GM18858 (cell line): ENCODE measurements around the gene TBC1D24.
"Not testable (repeated sequence)": the region's sequence is repeated elsewhere in the genome, so short reads cannot be mapped to it uniquely, and the experiment has no call there.

Experiments used
- ATAC-seq: cut with Tn5 transposase; IDR thresholded peaks from one replicate; pipeline ENCODE4 v1.9.1; 2021; ENCODE audit not compliant: unreplicated experiment

TBC1D24 gene

DNA sequence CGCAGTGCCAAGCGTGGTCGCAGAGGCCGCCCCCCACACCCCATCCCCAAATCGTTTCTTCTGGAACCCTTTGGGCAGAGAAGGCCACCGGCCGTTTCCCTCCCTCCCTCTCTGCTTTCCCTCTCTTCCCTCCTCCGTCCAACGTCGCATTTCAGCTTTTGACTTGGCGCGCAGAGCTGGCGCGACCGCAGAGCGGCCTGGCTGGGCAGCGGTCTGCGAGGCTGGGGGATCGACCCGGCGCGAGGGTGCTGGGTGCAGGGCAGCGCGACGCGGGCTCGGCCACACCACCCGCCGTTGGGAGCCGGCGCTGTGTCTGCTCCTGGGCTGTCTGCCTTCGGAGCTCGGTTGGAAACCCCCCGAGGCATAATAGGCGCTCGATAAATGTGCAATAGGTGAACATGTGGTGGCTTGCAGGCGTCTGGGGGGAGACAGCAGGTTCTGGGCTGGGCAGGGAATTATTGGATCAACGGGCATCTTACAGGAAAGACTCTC, 6.6 kb upstream of the TBC1D24 start:
- no peak for ATAC-seq

- no peak for ATAC-seq
Measured at GRCh38 chr16:2468725-2469398, 6.1 kb upstream of the TBC1D24 start.

DNA sequence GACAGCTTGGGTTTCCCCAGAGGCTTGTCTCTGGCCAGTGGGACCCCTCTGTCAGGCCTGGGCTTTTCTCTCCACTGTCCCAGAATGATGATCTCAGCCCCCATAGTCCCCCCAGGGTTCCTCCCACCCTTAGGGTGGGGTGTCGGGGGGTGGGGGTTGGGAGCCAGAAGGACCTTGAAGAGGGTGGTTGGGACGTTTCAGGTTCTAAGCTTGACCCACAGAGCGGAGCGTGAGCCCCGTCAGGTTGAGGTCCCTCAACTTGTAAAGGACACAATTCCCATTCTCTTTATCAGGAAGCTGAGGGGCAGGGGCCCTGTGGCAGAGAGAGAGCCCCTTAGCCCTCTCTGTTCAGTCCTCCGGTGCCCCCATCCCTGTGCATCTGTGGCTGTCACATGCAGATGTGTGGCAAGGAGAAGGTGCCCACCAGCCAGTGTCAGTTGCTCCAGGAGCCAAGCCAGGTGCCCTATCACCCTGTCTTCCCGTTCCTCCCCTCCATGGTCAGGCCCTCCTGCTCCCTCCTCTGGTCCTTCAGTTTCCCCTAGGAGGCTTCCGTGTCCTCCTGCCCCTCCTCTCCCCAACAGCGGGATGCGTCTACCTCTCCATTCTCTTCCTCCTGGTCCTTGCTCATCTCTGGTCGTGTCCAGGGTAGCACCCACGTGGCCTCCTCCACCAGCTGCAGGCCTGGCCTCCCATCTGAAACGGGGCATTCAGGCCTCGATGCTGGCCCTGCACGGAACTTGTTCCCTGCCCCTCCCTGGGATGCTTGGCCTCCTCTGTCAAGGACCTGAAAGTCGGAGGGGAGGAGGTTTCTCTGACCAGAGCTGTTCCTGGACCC, 5.3 kb upstream of the TBC1D24 start:
- ATAC-seq = no peak

GRCh38 chr16:2470234-2470601, 4.7 kb upstream of the TBC1D24 start:
- no peak for ATAC-seq

GRCh38 chr16:2470603-2471015, 4.3 kb upstream of the TBC1D24 start:
- no peak for ATAC-seq

DNA sequence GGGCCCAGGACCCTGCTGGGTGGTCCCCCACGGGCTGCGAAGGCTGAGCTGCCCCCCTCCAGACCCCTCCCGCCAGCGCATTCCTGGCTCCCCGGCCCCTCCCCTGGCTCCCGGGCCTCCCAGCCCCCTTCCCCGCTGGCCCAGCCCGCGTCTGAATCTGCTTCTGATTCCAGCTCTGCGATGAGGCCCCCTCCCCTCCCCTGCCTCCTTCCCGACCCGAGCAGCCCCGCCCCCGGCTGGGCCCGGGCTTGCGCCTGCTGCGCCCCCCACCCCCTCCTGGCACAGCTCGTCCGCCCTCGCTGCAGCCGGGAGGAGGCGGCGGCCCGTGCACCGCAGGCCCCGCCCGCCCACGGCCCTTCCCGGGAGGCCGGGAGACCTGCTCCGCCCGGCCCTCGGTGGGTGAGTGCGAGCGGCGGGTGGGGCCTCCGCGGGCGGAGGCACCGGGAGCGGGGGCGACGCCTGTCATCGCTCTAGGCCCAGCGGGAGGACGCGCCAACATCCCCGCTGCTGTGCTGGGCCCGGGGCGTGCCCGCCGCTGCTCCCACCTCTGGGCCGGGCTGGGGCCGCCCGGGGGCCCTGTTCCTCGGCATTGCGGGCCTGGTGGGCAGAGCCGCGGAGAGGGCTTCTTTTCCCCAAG, 3.8 kb upstream of the TBC1D24 start, which contains the start of gene NTN3:
NTN3 (plus strand) TSS at position 282 of the 637 bp plus-strand sequence. CDS start 405 bp downstream, outside the sequence.
- ATAC-seq = no peak

DNA sequence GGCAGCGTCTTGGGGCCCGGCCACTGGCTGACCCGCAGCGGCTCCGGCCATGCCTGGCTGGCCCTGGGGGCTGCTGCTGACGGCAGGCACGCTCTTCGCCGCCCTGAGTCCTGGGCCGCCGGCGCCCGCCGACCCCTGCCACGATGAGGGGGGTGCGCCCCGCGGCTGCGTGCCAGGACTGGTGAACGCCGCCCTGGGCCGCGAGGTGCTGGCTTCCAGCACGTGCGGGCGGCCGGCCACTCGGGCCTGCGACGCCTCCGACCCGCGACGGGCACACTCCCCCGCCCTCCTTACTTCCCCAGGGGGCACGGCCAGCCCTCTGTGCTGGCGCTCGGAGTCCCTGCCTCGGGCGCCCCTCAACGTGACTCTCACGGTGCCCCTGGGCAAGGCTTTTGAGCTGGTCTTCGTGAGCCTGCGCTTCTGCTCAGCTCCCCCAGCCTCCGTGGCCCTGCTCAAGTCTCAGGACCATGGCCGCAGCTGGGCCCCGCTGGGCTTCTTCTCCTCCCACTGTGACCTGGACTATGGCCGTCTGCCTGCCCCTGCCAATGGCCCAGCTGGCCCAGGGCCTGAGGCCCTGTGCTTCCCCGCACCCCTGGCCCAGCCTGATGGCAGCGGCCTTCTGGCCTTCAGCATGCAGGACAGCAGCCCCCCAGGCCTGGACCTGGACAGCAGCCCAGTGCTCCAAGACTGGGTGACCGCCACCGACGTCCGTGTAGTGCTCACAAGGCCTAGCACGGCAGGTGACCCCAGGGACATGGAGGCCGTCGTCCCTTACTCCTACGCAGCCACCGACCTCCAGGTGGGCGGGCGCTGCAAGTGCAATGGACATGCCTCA, 3.1 kb upstream of the TBC1D24 start:
- ATAC-seq = no peak

DNA sequence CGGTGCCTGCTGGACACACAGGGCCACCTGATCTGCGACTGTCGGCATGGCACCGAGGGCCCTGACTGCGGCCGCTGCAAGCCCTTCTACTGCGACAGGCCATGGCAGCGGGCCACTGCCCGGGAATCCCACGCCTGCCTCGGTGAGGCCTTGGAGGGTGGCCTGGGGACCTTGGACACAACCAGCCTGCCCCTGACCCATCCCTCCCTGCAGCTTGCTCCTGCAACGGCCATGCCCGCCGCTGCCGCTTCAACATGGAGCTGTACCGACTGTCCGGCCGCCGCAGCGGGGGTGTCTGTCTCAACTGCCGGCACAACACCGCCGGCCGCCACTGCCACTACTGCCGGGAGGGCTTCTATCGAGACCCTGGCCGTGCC, 2.5 kb upstream of the TBC1D24 start:
- no peak for ATAC-seq

GRCh38 chr16:2472885-2473445, 2.0 kb upstream of the TBC1D24 start:
- no peak for ATAC-seq

GRCh38 chr16:2473446-2473926, 1.4 kb upstream of the TBC1D24 start:
- no peak for ATAC-seq

- ATAC-seq = no peak
Measured at GRCh38 chr16:2473999-2474876, 689 bp upstream of the TBC1D24 start.

- no peak for ATAC-seq
Measured at GRCh38 chr16:2475413-2476344, 752 bp downstream of the TBC1D24 start.

GRCh38 chr16:2476345-2476720, 1.4 kb downstream of the TBC1D24 start:
- ATAC-seq = no peak

DNA sequence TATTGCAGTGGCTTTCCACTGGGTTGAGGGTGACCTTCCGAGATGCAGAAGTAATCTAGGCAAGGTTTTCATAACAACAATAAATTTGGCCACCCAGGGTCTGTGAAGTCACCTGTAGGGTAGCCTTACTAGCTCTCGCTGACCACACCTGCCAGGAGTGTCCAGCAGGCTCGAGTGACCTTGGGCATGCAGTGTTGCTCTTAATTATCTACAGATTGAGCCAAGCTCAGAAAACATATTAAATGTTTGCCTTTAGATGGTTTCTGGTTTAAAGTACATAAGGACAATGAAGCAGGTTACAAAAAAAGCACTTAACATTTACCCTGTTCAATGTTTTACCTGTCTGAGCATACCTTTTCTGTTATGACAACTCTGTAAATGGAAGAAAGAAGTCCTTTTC, 1.8 kb downstream of the TBC1D24 start:
- no peak for ATAC-seq

DNA sequence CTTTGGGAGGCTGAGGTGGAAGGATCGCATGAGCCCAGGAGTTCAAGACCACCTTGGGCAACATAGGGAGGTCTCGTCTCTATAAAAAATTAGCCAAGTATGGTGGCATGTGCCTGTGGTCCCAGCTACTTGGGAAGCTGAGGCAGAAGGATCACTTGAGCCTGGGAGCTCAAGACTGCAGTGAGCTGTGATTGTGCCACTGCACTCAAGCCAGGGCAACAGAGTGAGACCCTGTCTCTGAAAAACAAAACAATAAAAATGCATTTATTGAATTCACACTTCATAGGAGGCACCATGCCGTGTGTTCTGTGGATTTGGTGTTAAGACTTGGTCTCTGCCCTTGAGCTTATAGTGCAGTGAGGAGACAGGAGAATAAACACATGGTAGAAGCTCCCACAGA, 2.4 kb downstream of the TBC1D24 start:
- ATAC-seq = no peak

- no peak for ATAC-seq
Measured at GRCh38 chr16:2478279-2478678, 3.4 kb downstream of the TBC1D24 start.

DNA sequence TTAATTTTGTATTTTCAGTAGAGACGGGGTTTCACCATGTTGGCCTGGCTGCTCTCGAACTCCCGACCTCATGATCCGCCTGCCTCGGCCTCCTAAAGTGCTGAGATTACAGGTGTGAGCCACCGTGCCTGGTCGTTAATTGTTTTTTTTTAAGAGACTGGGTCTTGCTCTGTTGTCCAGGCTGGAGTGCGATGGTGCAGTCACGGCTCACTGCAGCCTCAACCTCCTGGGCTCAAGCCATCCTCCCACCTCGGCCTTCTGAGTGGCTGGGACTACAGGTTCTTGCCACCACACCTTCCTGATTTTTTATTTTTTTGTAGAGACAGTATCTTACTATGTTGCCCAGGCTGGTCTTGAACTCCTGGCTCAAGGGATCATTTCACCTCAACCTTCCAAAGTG, 5.1 kb downstream of the TBC1D24 start:
- not testable (repeated sequence) for ATAC-seq

DNA sequence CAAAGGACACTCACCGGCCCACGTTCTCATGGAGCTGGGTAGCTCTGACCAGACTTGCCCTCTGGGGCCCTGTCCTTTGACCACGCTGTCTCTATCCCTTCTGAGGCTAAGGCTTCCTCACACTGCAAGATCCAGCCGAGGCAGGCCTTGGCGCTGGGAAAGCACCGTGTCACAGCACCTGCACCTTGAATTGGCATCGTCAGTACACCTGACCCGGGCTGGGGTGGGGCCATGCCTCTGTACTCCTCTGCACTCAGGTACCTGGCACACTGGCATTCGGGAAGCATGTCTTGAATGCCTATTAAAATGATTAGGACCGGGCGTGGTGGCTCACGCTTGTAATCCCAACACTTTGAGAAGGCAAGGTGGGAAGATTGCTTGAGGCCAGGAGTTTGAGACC, 6.0 kb downstream of the TBC1D24 start:
- ATAC-seq = no peak
